Sigmoid colon (tissue), 7 donors: ENCODE data around the gene LTB. TPM values are rescaled to one million over a fixed set of nuclear protein-coding genes. Genes with fewer than 3 reads are reported as not detected.

Experiments used
- DNase-seq: peaks from one replicate; pipeline ENCODE4 v3.0.0-alpha.2; 2019
- H3K27ac ChIP-seq, 4 donors: fragments of 200-600 bp; sonication (generic); one replicate each; pipeline ENCODE4 v1.5.1; 2016 to 2019; ENCODE audit warnings: mild to moderate bottlenecking in 1 of 4
- H3K27me3 ChIP-seq, 3 donors: fragments of 200-600 bp; sonication (generic); one replicate each; pipeline ENCODE4 v1.5.1; 2019; ENCODE audit warnings: mild to moderate bottlenecking in 1 of 3
- H3K36me3 ChIP-seq, 4 donors: fragments of 200-600 bp; sonication (generic); one replicate each; pipeline ENCODE4 v1.5.1; 2016 to 2019
- H3K4me1 ChIP-seq, 4 donors: fragments of 200-600 bp; sonication (generic); one replicate each; pipeline ENCODE4 v1.5.1; 2017 to 2019
- H3K4me3 ChIP-seq, 4 donors: fragments of 200-600 bp; sonication (generic); one replicate each; pipeline ENCODE4 v1.5.1; 2017 to 2019; ENCODE audit warnings: mild to moderate bottlenecking in 2 of 4, moderate library complexity in 1 of 4
- H3K9me3 ChIP-seq, 4 donors: fragments of 200-600 bp in 3 of 4; sonication (generic) in 3 of 4; one replicate each; pipeline versions ENCODE4 v1.5.1 to v1.6.1; 2013 to 2019
- CTCF ChIP-seq, 4 experiments: fragments of 450-650 bp in 3 of 4; fragments of 200-600 bp in 1 of 4; IDR thresholded peaks; one replicate each; pipeline ENCODE4 v1.5.1; 2016 to 2019; ENCODE audit warnings: antibody characterized with exemption in 4 of 4, mild to moderate bottlenecking in 3 of 4, moderate library complexity in 2 of 4
- EP300 ChIP-seq, 4 donors: sonication (generic); formaldehyde crosslinking; IDR thresholded peaks; one replicate each; pipeline ENCODE4 v1.6.1; 2017; ENCODE audit warnings: antibody characterized with exemption in 4 of 4
- POLR2A ChIP-seq, 2 donors: fragments of 450-650 bp; IDR thresholded peaks; one replicate each; pipeline ENCODE4 v1.6.1; 2016; ENCODE audit warnings: antibody characterized with exemption in 2 of 2, mild to moderate bottlenecking in 2 of 2, moderate library complexity in 2 of 2
- POLR2AphosphoS5 ChIP-seq, 4 donors: sonication (generic); formaldehyde crosslinking; IDR thresholded peaks; one replicate each; pipeline ENCODE4 v1.6.1; 2017; ENCODE audit warnings: antibody characterized with exemption in 4 of 4
- WGBS, 2 donors: extraction: QIAGEN DNeasy Blood & Tissue Kit; methylation state at CpG; one replicate each; pipeline ENCODE4 v1.1.7; 2013; 5-methylcytosine and 5-hydroxymethylcytosine counted together
- intact Hi-C: fragments of 100-400 bp; cut with DNase I; formaldehyde crosslinking; loops from one replicate; pipeline ENCODE4 v1.15.1; 2023
- polyA plus RNA-seq, 3 donors: library from polyadenylated mRNA; stranded (reverse); fragments of 200-250 nt; gene quantifications; one replicate each; pipeline ENCODE4 v1.2.3, GENCODE V29; 2013
- total RNA-seq, 4 donors: library from RNA; depleted of rRNA; stranded (reverse); fragments of >200 nt; gene quantifications; one replicate each; pipeline ENCODE4 v1.1.0, GENCODE V29; 2016
- donor health status: healthy with polysubstance abuse.
- donor health status: Bipolar disorder and iron deficiency.
- donor health status: healthy.

The LTB gene
- total and polyA plus RNA-seq, 7 donors: 0.66 to 90.8 (median 1.9) TPM; not detected in 2

GRCh38 chr6:31576897-31577578 lies 5.2 kb downstream of the LTB start:
- intact Hi-C loops: no loop called here
- Histone ChIP-seq H3K36me3 (no peaks in the 10 kb centered on the region), H3K4me1 (peaks cover 0 to 21% (median 13%) of the 10 kb centered on the region in 4 donors), H3K27me3 (no peaks in the 10 kb centered on the region), H3K27ac (no peak overlapping the region), H3K9me3 (no peaks in the 10 kb centered on the region), H3K4me3 (no peak overlapping the region)
- no peak for DNase-seq
- 77 to 85% methylated on average over 19 of the region's 19 CpGs for WGBS, 2 donors
- TF ChIP-seq EP300 (IDR thresholded peaks at IDR 0.05): no peak
- no peak for TF ChIP-seq POLR2AphosphoS5 (IDR thresholded peaks at IDR 0.05)
- TF ChIP-seq POLR2A (IDR thresholded peaks at IDR 0.05): no peak
- no peak for TF ChIP-seq CTCF (IDR thresholded peaks at IDR 0.05)

- peak overlapping the region in 3 of 4 donors; percentile 27 to 48 (median 43) for H3K4me3 ChIP-seq
- intact Hi-C loops: no loop called here
- H3K27me3 ChIP-seq: no peaks in the 10 kb centered on the region
- no peaks in the 10 kb centered on the region for H3K9me3 ChIP-seq
- no peak for DNase-seq
- no peaks in the 10 kb centered on the region for H3K36me3 ChIP-seq
- H3K27ac ChIP-seq: peak overlapping the region; percentile 47 to 79 (median 74)
- peaks cover 0 to 13% (median 6%) of the 10 kb centered on the region in 4 donors for H3K4me1 ChIP-seq
- 61 to 73% methylated on average over 8 of the region's 8 CpGs for WGBS, 2 donors
- TF ChIP-seq EP300 (IDR thresholded peaks at IDR 0.05) (no peak), POLR2AphosphoS5 (IDR thresholded peaks at IDR 0.05) (no peak), CTCF (IDR thresholded peaks at IDR 0.05) (no peak), POLR2A (IDR thresholded peaks at IDR 0.05) (no peak)
Observed at GRCh38 chr6:31575952-31576685, 6.1 kb downstream of the LTB start.

GRCh38 chr6:31575335-31575901 lies 6.8 kb downstream of the LTB start, which contains the start of gene TNF:
Gene TNF, plus strand, starts transcription at chr6:31575565. Its CDS starts 177 bp downstream, at chr6:31575742.
- Histone ChIP-seq H3K4me1 (peaks cover 0 to 7% (median 4%) of the 10 kb centered on the region in 4 donors), H3K4me3 (peak within 1 kb of the TSS in 3 of 4 donors; percentile 27 to 48 (median 43)), H3K36me3 (no peaks in the 10 kb centered on the region), H3K27ac (peak within 1 kb of the TSS; percentile 47 to 79 (median 74)), H3K9me3 (no peaks in the 10 kb centered on the region), H3K27me3 (no peaks in the 10 kb centered on the region)
- intact Hi-C loops: no loop called here
- TF ChIP-seq POLR2A (IDR thresholded peaks at IDR 0.05) (peak; percentile 49 to 58), CTCF (IDR thresholded peaks at IDR 0.05) (no peak), EP300 (IDR thresholded peaks at IDR 0.05) (no peak), POLR2AphosphoS5 (IDR thresholded peaks at IDR 0.05) (peak; percentile 50 to 81 (median 80))
- peak; percentile 86 for DNase-seq
- 36 to 39% methylated on average over 19 of the region's 19 CpGs for WGBS, 2 donors

- no peak overlapping the region for H3K4me3 ChIP-seq
- TF ChIP-seq POLR2AphosphoS5 (IDR thresholded peaks at IDR 0.05): no peak
- no peak for TF ChIP-seq EP300 (IDR thresholded peaks at IDR 0.05)
- TF ChIP-seq CTCF (IDR thresholded peaks at IDR 0.05): no peak
- TF ChIP-seq POLR2A (IDR thresholded peaks at IDR 0.05): no peak
- DNase-seq: no peak
- H3K9me3 ChIP-seq: no peaks in the 10 kb centered on the region
- peaks cover 0 to 4% (median 0%) of the 10 kb centered on the region in 4 donors for H3K4me1 ChIP-seq
- H3K27ac ChIP-seq: peak overlapping the region in 3 of 4 donors; percentile 73 to 79 (median 76)
- H3K36me3 ChIP-seq: no peaks in the 10 kb centered on the region
- H3K27me3 ChIP-seq: peaks cover 0 to 5% (median 0%) of the 10 kb centered on the region in 3 donors
- intact Hi-C loops: no loop called here
- 73 to 78% methylated on average over 14 of the region's 14 CpGs for WGBS, 2 donors
Observed at GRCh38 chr6:31574106-31575061, 7.8 kb downstream of the LTB start.
